HG02973 (cell line): ENCODE results near the gene KIF7.
"Not testable (repeated sequence)": the region's sequence is repeated elsewhere in the genome, so short reads cannot be mapped to it uniquely, and the experiment has no call there.

Experiments
- ATAC-seq: cut with Tn5 transposase; IDR thresholded peaks from one replicate; pipeline ENCODE4 v1.9.1; 2021; ENCODE audit warnings: moderate library complexity; ENCODE audit not compliant: unreplicated experiment

KIF7 gene

GRCh38 chr15:89654847-89655805, at the start of gene KIF7:
TSS of gene KIF7 (minus strand) at chr15:89655467. CDS start at chr15:89652930, 2,537 bp downstream.
- no peak for ATAC-seq

GRCh38 chr15:89704411-89704810, 49.1 kb upstream of the KIF7 start:
- no peak for ATAC-seq

- no peak for ATAC-seq
These were observed 39.9 kb upstream of the KIF7 start for GRCh38 chr15:89695198-89695597.

- ATAC-seq: no peak
These were observed 38.4 kb upstream of the KIF7 start for GRCh38 chr15:89693696-89694095.

GRCh38 chr15:89693091-89693490, 37.8 kb upstream of the KIF7 start:
- no peak for ATAC-seq

- ATAC-seq: peak; percentile 81
These were observed 35.3 kb upstream of the KIF7 start, which contains the start of the genes PEX11A and WDR93 for GRCh38 chr15:89690276-89691218. TSS of gene PEX11A (minus strand) at chr15:89690754. CDS start at chr15:89690632, 122 bp downstream. TSS of gene WDR93 (plus strand) at chr15:89690811. CDS start at chr15:89701747, 10,936 bp downstream.

GRCh38 chr15:89689930-89690275, 34.6 kb upstream of the KIF7 start:
- not testable (repeated sequence) for ATAC-seq

- no peak for ATAC-seq
These were observed 31.3 kb upstream of the KIF7 start for GRCh38 chr15:89686522-89686921.

- no peak for ATAC-seq
These were observed 30.7 kb upstream of the KIF7 start for GRCh38 chr15:89685995-89686394.

GRCh38 chr15:89681146-89681545, 25.9 kb upstream of the KIF7 start:
- no peak for ATAC-seq

- no peak for ATAC-seq
These were observed 25.1 kb upstream of the KIF7 start for GRCh38 chr15:89680282-89680873.

GRCh38 chr15:89679212-89679611, 23.9 kb upstream of the KIF7 start, which contains the start of gene PLIN1:
TSS of gene PLIN1 (minus strand) at chr15:89679367. CDS start at chr15:89677489, 1,878 bp downstream.
- no peak for ATAC-seq

- ATAC-seq: no peak
These were observed 22.1 kb upstream of the KIF7 start for GRCh38 chr15:89677381-89677780.

GRCh38 chr15:89675606-89676005, 20.3 kb upstream of the KIF7 start:
- no peak for ATAC-seq

GRCh38 chr15:89674526-89674925, 19.3 kb upstream of the KIF7 start:
- no peak for ATAC-seq

- ATAC-seq: no peak
These were observed 17.9 kb upstream of the KIF7 start for GRCh38 chr15:89673165-89673512.

GRCh38 chr15:89672221-89673164, 17.2 kb upstream of the KIF7 start:
- ATAC-seq: no peak

- ATAC-seq: no peak
These were observed 16.4 kb upstream of the KIF7 start for GRCh38 chr15:89671687-89672086.

GRCh38 chr15:89670971-89671560, 15.8 kb upstream of the KIF7 start:
- no peak for ATAC-seq
